Kidney epithelial cell (primary cell): ENCODE measurements around the gene NUDT22. TPM values are rescaled to one million over a fixed set of nuclear protein-coding genes. Genes with fewer than 3 reads are reported as not detected.
A peak's percentile ranks its signal among the peaks of the same experiment; 100 is the strongest.

Experiments
- DNase-seq: peaks from one replicate; pipeline ENCODE4 v3.0.0-alpha.2; 2010; ENCODE audit warnings: low read depth
- H3K27me3 ChIP-seq: 2 replicates; pipeline ENCODE4 v1.6.0; 2011; ENCODE audit warnings: low read length; ENCODE audit not compliant: control insufficient read depth, insufficient read depth
- H3K36me3 ChIP-seq: 2 replicates; pipeline ENCODE4 v1.5.1; 2011; ENCODE audit warnings: low read length; ENCODE audit not compliant: control insufficient read depth, insufficient read depth
- H3K4me3 ChIP-seq: 2 replicates; pipeline ENCODE4 v1.5.1; 2011; ENCODE audit warnings: low read depth, mild to moderate bottlenecking, control low read depth, low read length
- total RNA-seq: library from RNA; depleted of rRNA; stranded (reverse); fragments of >200 nt; gene quantifications from 2 replicates; pipeline ENCODE4 v1.2.3, GENCODE V29; 2015
- TF ChIP-seq, protein P1 (sequence below): IDR thresholded peaks from 2 replicates; pipeline ENCODE4 v1.5.1; 2011; ENCODE audit warnings: mild to moderate bottlenecking, moderate library complexity, low read length, control low read depth, inconsistent platforms; ENCODE audit not compliant: insufficient read depth, poor library complexity, severe bottlenecking

Gene NUDT22
- total RNA-seq, 1 donor from 2014 or later: 50.7 TPM

DNA sequence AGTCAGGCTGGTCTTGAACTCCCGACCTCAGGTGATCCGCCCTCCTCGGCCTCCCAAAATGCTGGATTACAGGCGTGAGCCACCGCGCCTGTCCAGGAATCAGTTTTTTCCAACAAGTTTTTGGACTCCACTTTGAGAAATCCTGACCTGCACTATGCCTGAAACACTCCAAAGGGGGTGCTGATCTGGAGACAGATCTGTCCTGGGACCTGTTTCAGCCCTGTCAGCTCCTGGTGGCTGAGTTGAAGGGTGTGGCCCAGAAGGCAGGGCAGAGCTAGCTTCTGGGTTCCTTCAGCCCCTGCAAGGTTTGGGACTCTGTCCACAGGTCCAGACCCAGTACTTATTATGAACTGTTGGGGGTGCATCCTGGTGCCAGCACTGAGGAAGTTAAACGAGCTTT lies 5.5 kb downstream of the NUDT22 start:
- Histone ChIP-seq H3K27me3 (no peaks in the 10 kb centered on the region), H3K36me3 (no peaks in the 10 kb centered on the region), H3K4me3 (no peak overlapping the region)
- DNase-seq: no peak
- TF ChIP-seq, protein P1, sequence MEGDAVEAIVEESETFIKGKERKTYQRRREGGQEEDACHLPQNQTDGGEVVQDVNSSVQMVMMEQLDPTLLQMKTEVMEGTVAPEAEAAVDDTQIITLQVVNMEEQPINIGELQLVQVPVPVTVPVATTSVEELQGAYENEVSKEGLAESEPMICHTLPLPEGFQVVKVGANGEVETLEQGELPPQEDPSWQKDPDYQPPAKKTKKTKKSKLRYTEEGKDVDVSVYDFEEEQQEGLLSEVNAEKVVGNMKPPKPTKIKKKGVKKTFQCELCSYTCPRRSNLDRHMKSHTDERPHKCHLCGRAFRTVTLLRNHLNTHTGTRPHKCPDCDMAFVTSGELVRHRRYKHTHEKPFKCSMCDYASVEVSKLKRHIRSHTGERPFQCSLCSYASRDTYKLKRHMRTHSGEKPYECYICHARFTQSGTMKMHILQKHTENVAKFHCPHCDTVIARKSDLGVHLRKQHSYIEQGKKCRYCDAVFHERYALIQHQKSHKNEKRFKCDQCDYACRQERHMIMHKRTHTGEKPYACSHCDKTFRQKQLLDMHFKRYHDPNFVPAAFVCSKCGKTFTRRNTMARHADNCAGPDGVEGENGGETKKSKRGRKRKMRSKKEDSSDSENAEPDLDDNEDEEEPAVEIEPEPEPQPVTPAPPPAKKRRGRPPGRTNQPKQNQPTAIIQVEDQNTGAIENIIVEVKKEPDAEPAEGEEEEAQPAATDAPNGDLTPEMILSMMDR: no peak

DNA sequence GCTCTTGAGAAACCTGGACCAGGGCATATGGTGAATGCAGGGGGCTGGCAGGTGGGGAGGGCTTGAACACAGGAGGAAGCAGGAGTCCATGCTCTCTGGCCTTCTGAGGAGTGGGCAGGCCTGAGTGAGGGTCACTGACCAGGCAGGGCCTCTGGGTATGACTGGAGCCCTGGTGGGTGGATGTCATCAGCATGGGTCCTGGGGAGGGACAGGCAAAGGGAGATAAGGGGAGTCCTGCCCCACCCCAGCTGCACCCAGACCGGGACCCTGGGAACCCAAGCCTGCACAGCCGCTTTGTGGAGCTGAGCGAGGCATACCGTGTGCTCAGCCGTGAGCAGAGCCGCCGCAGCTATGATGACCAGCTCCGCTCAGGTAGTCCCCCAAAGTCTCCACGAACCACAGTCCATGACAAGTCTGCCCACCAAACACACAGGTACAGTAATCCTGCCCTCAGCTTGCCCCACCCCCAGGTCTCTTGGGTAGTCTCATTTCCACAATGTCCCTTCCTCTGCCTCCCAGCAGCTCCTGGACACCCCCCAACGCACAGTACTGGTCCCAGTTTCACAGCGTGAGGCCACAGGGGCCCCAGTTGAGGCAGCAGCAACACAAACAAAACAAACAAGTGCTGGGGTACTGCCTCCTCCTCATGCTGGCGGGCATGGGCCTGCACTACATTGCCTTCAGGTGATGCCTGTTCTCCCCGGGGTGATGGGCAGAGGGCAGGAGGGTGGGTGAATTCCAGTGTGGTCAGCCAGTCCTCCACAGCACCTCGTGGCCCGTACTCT lies 6.3 kb downstream of the NUDT22 start:
- DNase-seq: no peak
- no peak overlapping the region for H3K4me3 ChIP-seq
- TF ChIP-seq, protein P1: no peak
- H3K36me3 ChIP-seq: no peaks in the 10 kb centered on the region
- H3K27me3 ChIP-seq: no peaks in the 10 kb centered on the region

GRCh38 chr11:64232967-64233315 lies 6.9 kb downstream of the NUDT22 start:
- H3K27me3 ChIP-seq: no peaks in the 10 kb centered on the region
- no peak overlapping the region for H3K4me3 ChIP-seq
- no peak for DNase-seq
- no peaks in the 10 kb centered on the region for H3K36me3 ChIP-seq
- TF ChIP-seq, protein P1: no peak

GRCh38 chr11:64233913-64234586 lies 8.0 kb downstream of the NUDT22 start, which contains the start of gene VEGFB:
Gene VEGFB (plus strand): TSS chr11:64234584. CDS start chr11:64234834, 250 bp downstream.
- no peaks in the 10 kb centered on the region for H3K36me3 ChIP-seq
- peak within 1 kb of the TSS; percentile 50 for H3K4me3 ChIP-seq
- H3K27me3 ChIP-seq: no peaks in the 10 kb centered on the region
- TF ChIP-seq, protein P1: no peak
- no peak for DNase-seq

- Histone ChIP-seq H3K36me3 (no peaks in the 10 kb centered on the region), H3K4me3 (peak overlapping the region; percentile 50), H3K27me3 (no peaks in the 10 kb centered on the region)
- TF ChIP-seq, protein P1: no peak
- DNase-seq: no peak
These were observed 8.7 kb downstream of the NUDT22 start for GRCh38 chr11:64234647-64235379.
